Measurements from ENCODE around the gene TMEM125.

GRCh38 chr1:43233631-43234030, 36.2 kb upstream of the TMEM125 start:
- TF ChIP-seq MEF2D (tag; conservative IDR thresholded peaks at IDR 0.05; ENCODE audit: low read depth) (no peak), TCF7 (IDR thresholded peaks at IDR 0.05; ENCODE audit: borderline replicate concordance) (no peak)
